D721Med (cell line): ENCODE results near the gene CYP4Z1.

Experiments used
- DNase-seq: peaks from one replicate; pipeline ENCODE4 v3.0.0; 2011; ENCODE audit warnings: low spot score; ENCODE audit not compliant: insufficient read length
- FAIRE-seq: peaks from 2 replicates; lab custom pipeline; 2011; peaks lifted over from hg19 to GRCh38; lab: Jason Lieb, UNC
- TF ChIP-seq, protein P1 (sequence below): IDR thresholded peaks from 2 replicates; pipeline ENCODE4 v1.5.1; 2012; ENCODE audit warnings: mild to moderate bottlenecking, control low read depth; ENCODE audit not compliant: insufficient read depth; ENCODE audit errors: missing control alignments

The CYP4Z1 gene, protein sequence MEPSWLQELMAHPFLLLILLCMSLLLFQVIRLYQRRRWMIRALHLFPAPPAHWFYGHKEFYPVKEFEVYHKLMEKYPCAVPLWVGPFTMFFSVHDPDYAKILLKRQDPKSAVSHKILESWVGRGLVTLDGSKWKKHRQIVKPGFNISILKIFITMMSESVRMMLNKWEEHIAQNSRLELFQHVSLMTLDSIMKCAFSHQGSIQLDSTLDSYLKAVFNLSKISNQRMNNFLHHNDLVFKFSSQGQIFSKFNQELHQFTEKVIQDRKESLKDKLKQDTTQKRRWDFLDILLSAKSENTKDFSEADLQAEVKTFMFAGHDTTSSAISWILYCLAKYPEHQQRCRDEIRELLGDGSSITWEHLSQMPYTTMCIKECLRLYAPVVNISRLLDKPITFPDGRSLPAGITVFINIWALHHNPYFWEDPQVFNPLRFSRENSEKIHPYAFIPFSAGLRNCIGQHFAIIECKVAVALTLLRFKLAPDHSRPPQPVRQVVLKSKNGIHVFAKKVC

DNA sequence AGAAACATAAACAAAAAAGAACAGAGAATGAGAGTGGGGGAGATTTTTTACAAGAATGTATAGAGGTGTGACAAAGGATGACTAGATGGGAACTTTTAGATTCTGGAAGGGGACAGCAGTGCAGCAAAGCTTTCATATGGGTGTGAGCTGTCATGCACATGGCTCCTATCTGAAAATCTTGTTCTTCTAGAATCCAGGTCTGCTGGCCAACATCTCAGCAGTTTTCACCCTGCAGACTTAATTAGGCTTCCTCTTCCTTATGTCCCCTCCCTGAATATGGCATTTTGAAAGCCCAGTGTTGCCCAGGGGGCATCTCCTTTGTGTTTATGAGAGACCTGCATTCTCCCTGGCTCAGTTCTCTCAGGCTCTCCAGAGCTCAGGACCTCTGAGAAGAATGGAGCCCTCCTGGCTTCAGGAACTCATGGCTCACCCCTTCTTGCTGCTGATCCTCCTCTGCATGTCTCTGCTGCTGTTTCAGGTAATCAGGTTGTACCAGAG lies at the start of gene CYP4Z1:
CYP4Z1 (plus strand) TSS at position 135 of the 498 bp plus-strand sequence; CDS start at position 395, 260 bp downstream.
- DNase-seq (no peak), FAIRE-seq (no peak)
- TF ChIP-seq, protein P1, sequence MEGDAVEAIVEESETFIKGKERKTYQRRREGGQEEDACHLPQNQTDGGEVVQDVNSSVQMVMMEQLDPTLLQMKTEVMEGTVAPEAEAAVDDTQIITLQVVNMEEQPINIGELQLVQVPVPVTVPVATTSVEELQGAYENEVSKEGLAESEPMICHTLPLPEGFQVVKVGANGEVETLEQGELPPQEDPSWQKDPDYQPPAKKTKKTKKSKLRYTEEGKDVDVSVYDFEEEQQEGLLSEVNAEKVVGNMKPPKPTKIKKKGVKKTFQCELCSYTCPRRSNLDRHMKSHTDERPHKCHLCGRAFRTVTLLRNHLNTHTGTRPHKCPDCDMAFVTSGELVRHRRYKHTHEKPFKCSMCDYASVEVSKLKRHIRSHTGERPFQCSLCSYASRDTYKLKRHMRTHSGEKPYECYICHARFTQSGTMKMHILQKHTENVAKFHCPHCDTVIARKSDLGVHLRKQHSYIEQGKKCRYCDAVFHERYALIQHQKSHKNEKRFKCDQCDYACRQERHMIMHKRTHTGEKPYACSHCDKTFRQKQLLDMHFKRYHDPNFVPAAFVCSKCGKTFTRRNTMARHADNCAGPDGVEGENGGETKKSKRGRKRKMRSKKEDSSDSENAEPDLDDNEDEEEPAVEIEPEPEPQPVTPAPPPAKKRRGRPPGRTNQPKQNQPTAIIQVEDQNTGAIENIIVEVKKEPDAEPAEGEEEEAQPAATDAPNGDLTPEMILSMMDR: no peak

DNA sequence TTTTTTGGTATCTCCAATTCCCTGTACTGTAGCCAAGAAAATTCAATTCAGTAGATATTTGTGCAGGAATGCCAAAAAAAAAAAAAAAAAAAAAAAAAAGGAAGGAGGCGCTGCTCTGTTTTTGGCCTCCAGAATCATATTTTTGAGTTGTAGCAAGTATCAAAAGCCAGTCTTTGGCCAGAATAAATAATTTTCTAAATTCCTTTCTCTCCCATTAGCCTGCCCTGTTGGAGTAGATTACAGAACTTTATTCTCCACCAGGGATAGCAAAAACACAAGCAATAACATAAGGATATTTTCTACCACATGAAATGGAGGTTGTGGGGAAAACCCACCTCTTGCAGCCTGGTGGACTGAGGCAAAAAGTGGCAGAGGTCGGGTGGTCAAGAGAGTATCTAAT lies 46.0 kb upstream of the CYP4Z1 start:
- FAIRE-seq (no peak), DNase-seq (no peak)
- TF ChIP-seq, protein P1: no peak

DNA sequence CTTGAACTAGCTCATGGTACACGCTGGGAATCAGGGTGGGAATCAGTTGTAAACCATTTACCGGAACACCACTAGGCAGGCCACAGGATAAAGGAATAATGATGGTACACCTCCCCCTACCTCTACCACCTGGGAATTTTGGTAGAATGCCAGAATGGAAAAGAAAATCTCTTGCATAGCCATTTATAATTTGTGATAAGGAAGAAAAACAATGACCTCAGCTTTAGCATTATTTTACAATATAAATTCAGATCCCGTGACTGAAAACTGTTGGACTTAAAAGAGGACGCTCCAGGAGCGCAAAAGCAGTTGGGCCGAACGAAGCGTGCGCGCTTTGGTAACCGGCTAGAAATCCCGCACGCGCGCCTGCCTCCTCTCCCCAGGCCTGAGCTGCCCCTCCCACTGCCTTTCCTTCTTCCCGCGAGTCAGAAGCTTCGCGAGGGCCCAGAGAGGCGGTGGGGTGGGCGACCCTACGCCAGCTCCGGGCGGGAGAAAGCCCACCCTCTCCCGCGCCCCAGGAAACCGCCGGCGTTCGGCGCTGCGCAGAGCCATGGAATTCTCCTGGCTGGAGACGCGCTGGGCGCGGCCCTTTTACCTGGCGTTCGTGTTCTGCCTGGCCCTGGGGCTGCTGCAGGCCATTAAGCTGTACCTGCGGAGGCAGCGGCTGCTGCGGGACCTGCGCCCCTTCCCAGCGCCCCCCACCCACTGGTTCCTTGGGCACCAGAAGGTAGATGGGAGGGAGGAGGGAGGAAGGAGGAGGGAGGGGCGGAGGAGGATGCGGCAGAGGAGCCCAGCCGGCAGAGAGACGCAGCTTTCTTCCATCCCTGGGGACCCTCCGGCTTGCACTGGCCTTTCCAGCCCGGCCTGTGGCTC lies 43.5 kb upstream of the CYP4Z1 start, which contains the start of gene CYP4X1:
CYP4X1 (plus strand) TSS at position 402 of the 873 bp plus-strand sequence; CDS start at position 551, 149 bp downstream.
- TF ChIP-seq, protein P1: no peak
- FAIRE-seq (no peak), DNase-seq (no peak)

DNA sequence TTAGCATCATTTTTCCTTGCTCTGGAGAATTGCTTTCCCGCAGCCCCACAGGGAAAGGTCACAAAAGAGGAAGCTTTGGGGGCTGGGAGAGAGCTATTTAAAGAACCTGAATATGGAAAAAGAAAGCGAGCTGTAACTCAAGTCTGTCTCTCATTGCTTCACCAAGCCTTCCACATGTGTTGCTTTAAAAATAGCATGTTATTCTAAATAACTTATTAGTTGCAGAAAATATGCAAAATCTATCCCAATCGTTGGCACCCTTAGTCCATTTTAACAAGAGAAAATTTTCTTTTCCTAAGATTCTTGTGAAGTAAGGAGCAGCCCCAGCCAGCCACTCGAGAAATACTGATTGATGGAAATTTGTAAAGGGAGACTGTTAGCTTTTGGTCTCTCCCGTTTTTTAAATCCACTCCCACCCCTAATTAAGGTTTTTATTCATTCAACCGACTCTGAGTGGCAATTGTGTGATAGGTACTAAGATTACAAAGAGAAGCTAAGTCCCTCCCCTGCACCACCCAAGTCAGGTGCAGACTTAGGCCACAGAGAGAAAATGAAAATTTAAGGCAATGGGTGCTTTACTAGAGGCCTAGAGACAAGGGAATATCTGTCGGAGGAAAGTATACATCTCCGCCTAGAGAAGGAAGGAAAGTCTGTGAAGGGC lies 42.8 kb upstream of the CYP4Z1 start:
- no peak for FAIRE-seq
- DNase-seq: no peak
- TF ChIP-seq, protein P1: no peak

DNA sequence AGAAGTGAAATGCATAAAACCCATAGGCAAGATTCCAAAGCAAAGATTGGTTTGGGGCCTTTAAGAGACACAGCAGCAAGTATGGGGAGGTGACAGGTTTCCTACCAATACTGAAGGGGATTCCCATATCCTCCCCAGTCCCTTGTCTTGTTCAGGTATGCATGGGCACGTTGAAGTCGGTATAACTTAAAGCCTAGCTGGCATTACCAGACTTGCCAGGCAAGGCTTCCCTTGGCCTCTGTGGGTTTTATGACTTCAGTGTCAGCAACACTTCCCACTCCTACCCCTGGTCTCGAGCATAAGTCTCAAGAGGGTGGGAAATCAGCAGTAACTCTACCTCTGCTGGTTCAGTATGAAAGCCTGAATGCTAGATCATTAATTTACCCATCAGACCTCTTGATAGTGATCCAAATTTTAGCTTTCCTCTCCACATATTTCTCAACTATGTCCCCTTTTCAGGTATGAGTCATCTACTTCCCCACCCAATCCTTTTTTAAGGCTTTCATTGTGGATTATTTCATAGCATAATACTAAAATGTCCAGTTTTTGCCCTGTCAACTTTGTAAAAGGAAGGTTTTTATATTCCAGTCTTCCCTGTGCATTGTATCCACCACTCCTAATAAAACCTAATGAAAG lies 36.7 kb upstream of the CYP4Z1 start:
- no peak for FAIRE-seq
- DNase-seq: no peak
- TF ChIP-seq, protein P1: no peak

DNA sequence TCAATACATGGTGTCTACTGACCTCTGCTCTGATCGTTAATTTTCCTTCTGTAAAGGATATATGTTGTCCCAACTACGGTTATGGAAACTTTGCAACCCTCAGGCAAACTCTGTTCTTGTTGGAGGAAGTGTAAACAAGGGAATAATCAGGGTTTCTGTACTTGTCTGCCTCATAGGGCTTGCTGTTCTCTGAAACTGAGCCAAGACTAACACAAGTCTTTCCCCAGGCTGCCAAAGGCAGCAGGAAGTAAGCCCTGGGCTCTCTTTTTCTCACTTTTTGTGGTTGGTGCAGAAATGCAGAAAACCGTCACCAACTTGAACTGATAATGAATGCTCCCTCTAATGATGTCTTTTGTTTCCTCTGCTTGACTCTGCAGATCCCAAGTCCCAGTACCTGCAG lies 36.0 kb upstream of the CYP4Z1 start:
- TF ChIP-seq, protein P1: no peak
- no peak for DNase-seq
- FAIRE-seq: no peak
